ENCODE data around the gene ATP2A1. TPM values are rescaled to one million over a fixed set of nuclear protein-coding genes. Genes with fewer than 3 reads are reported as not detected.

ATP2A1 gene
- total and polyA plus RNA-seq, 7 donors = 169 to 2,539 (median 1,569) TPM

DNA sequence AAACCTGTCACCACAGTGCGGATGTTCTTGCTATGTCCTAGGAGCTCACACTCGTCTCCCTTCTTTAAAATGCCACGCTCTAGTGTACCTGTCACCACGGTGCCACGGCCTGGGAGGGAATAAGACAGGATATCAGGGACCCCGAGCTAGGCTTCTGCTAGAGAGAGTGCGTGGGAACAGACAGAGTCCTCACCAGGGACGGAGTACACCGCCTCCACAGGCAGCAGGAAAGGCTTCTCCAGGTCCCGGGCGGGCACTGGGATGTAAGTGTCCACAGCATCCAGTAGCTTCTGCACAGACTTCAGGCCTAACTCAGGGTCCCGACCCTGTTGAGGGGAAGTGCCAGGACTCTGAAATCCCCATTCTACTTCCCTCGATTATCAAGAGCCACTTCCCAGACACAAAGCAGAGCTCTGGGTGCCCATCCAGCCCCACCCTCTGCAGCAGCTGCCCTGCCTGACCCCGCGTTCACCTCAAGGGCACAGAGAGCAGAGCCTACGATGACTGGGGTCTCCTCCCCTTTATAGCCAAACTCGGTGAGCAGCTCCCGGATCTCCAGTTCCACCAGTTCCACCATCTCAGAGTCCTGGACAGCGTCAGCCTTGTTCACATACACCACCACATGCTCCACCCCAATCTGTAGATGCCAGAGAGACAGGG, 33.9 kb upstream of the ATP2A1 start:
- DNase-seq (no peak), ATAC-seq (no peak)
- H3K9me3 ChIP-seq = no peaks in the 10 kb centered on the region
- TF ChIP-seq, protein P1, sequence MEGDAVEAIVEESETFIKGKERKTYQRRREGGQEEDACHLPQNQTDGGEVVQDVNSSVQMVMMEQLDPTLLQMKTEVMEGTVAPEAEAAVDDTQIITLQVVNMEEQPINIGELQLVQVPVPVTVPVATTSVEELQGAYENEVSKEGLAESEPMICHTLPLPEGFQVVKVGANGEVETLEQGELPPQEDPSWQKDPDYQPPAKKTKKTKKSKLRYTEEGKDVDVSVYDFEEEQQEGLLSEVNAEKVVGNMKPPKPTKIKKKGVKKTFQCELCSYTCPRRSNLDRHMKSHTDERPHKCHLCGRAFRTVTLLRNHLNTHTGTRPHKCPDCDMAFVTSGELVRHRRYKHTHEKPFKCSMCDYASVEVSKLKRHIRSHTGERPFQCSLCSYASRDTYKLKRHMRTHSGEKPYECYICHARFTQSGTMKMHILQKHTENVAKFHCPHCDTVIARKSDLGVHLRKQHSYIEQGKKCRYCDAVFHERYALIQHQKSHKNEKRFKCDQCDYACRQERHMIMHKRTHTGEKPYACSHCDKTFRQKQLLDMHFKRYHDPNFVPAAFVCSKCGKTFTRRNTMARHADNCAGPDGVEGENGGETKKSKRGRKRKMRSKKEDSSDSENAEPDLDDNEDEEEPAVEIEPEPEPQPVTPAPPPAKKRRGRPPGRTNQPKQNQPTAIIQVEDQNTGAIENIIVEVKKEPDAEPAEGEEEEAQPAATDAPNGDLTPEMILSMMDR (IDR thresholded peaks at IDR 0.05) = no peak
- H3K27ac ChIP-seq = no peak overlapping the region
- H3K4me3 ChIP-seq = peak overlapping the region; percentile 95
- H3K4me1 ChIP-seq = peaks cover 19% of the 10 kb centered on the region
- WGBS, 3 donors = 84 to 91% (median 90%) methylated on average over 19 of the region's 19 CpGs
- intact Hi-C loops (cut with DNase I) = loop anchor here in 1 of 2 donors (2.0 kb wide), 1 partner anchor 20 kb away; no protein-coding TSS in a partner anchor
- H3K36me3 ChIP-seq (ENCODE audit: insufficient read depth in 1 of 2, low read depth in 1 of 2) = peaks cover 6 to 49% of the 10 kb centered on the region in 2 donors
- H3K27me3 ChIP-seq (ENCODE audit: insufficient read depth in 3 of 3, low read length in 2 of 3) = no peaks in the 10 kb centered on the region

GRCh38 chr16:28845293-28845692, 33.0 kb upstream of the ATP2A1 start:
- 54 to 57% (median 56%) methylated on average over 10 of the region's 10 CpGs for whole genome bisulfite sequencing, 3 donors
- TF ChIP-seq, protein P1 (IDR thresholded peaks at IDR 0.05) = no peak
- ATAC-seq = no peak
- Histone ChIP-seq H3K9me3 (no peaks in the 10 kb centered on the region), H3K27ac (peak overlapping the region; percentile 89), H3K4me3 (peak overlapping the region; percentile 95), H3K36me3 (ENCODE audit: insufficient read depth in 1 of 2, low read depth in 1 of 2) (peaks cover 6 to 49% of the 10 kb centered on the region in 2 donors), H3K4me1 (peaks cover 19% of the 10 kb centered on the region), H3K27me3 (ENCODE audit: insufficient read depth in 3 of 3, low read length in 2 of 3) (no peaks in the 10 kb centered on the region)
- intact Hi-C loops (cut with DNase I) = loop anchor here (2.0 to 5.0 kb wide), 2 partner anchors 20 to 102 kb away; no protein-coding TSS in a partner anchor
- DNase-seq = no peak

DNA sequence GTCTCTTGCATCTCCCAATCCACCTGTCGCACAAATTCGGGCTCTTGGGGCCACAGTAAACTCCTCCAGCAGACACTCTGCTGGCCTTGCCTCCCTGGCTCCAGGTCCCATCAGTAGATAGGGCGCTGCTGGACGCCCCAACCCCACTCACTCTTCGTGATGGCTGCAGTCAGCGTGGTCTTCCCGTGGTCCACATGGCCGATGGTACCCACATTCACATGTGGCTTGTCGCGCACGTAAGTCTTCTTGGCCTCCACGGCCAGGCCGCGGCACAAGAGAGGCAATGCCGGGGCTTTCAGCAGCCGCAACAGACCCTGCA, 32.6 kb upstream of the ATP2A1 start:
- H3K4me1 ChIP-seq = peaks cover 19% of the 10 kb centered on the region
- peak overlapping the region; percentile 95 for H3K4me3 ChIP-seq
- WGBS, 3 donors = 1% methylated on average over 16 of the region's 16 CpGs
- peak in 1 of 4 donors; percentile 0 for ATAC-seq
- H3K9me3 ChIP-seq = no peaks in the 10 kb centered on the region
- peak overlapping the region; percentile 89 for H3K27ac ChIP-seq
- TF ChIP-seq, protein P1 (IDR thresholded peaks at IDR 0.05) = no peak
- DNase-seq = no peak
- H3K36me3 ChIP-seq (ENCODE audit: insufficient read depth in 1 of 2, low read depth in 1 of 2) = peaks cover 6 to 49% of the 10 kb centered on the region in 2 donors
- no peaks in the 10 kb centered on the region for H3K27me3 ChIP-seq (ENCODE audit: insufficient read depth in 3 of 3, low read length in 2 of 3)
- intact Hi-C loops (cut with DNase I) = loop anchor here (1.0 to 5.0 kb wide), 4 partner anchors 18 to 102 kb away; partner anchors contain the start of genes ATXN2L (in 1 of the 2) and SH2B1 (in 1 of the 2)

- WGBS, 3 donors = 0 to 1% (median 0%) methylated on average over 66 to 73 of the region's 73 CpGs
- DNase-seq (peak; percentile 98 to 99), ATAC-seq (peak; percentile 95 to 97 (median 96))
- intact Hi-C loops (cut with DNase I) = loop anchor here in 1 of 2 donors (1.0 to 5.0 kb wide), 3 partner anchors 17 to 101 kb away; partner anchors contain the start of genes ATXN2L and SH2B1
- Histone ChIP-seq H3K36me3 (ENCODE audit: insufficient read depth in 1 of 2, low read depth in 1 of 2) (peaks cover 6 to 48% of the 10 kb centered on the region in 2 donors), H3K27me3 (ENCODE audit: insufficient read depth in 3 of 3, low read length in 2 of 3) (no peaks in the 10 kb centered on the region), H3K4me3 (peak within 1 kb of the TSS; percentile 95), H3K4me1 (peaks cover 19% of the 10 kb centered on the region), H3K27ac (peak within 1 kb of the TSS; percentile 89), H3K9me3 (no peaks in the 10 kb centered on the region)
- TF ChIP-seq, protein P1 (IDR thresholded peaks at IDR 0.05) = peak; percentile 66
These were observed 32.0 kb upstream of the ATP2A1 start, which contains the start of gene TUFM for GRCh38 chr16:28846080-28846932. TSS of gene TUFM (minus strand) at chr16:28846348. CDS start at chr16:28846269, 79 bp downstream.

Data from psoas muscle (tissue), 8 donors.